GM18858 (cell line): Measurements from ENCODE around the gene MACF1.
"Not testable (repeated sequence)": the region's sequence is repeated elsewhere in the genome, so short reads cannot be mapped to it uniquely, and the experiment has no call there.

Experiments used
- ATAC-seq: cut with Tn5 transposase; IDR thresholded peaks from one replicate; pipeline ENCODE4 v1.9.1; 2021; ENCODE audit not compliant: unreplicated experiment

Gene MACF1

DNA sequence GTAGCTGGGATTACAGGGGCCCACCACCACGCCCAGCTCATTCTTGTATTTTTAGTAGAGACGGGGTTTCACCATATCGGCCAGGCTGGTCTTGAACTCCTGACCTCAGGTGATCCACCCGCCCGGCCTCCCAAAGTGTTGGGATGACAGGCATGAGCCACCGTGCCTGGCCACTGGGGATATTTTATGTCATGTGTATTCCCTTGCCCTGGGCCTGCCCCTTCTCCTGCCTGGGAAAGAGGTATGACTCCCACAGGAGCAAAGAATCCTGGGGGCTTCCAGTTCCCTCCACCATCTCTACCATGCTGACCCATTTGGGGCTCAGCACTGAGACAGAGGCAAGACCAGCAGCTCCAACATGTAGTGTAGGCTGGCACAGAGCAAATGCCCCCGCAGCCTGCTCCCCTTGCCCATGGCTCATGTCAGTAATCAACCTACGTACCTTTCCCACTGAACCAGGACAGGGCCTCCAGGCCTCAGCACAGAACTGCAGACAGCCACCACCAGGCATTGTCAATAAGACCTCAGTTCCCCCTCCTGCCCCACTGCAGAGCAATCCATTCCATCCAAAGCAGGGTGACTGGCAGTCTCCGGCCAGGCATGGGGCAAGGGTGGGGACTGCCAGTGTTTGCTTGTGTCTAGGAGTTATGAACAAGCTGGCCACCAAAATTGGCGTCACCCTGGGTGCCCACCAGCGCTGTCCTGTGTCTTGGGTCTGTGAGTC lies 322.1 kb downstream of the MACF1 start:
- no peak for ATAC-seq

DNA sequence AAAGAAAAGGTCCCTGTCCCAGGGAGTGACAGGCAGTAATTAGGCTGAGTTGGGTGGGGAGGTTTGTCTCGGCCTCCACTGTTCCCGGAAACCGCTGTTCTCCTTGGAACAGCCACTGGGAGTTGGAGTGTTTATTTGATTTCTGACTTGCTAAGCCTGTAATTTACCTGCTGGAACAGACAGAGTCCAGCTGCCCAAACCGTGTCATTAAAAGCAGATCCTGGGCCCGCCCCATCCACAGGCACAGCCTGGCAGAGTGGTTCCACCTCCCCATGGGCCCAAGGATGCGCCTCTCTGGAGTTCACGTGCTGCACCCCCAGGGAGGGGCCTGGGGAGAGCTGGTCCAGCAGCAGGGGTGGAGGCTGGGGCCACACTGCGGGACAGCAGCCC lies 322.7 kb downstream of the MACF1 start:
- ATAC-seq = not testable (repeated sequence)

DNA sequence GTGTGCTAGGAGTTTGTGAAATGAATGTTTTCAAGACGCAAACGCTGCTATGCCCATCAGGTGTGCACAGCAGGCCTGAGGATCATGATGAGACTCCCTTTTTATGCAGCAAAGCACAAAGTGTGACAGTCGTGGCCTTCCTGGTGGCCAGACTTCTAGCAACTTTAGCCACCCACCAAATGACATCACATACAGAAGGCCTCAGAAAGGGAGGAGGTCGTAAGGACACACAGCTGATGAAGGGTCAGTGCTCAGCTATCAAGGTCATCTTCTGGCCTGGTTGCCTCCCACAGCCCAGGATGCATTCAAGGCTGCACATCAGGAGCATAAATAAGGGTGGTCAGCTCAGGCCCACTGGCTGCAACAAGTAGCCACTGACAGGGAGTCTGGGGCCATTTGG lies 323.6 kb downstream of the MACF1 start:
- ATAC-seq = no peak

DNA sequence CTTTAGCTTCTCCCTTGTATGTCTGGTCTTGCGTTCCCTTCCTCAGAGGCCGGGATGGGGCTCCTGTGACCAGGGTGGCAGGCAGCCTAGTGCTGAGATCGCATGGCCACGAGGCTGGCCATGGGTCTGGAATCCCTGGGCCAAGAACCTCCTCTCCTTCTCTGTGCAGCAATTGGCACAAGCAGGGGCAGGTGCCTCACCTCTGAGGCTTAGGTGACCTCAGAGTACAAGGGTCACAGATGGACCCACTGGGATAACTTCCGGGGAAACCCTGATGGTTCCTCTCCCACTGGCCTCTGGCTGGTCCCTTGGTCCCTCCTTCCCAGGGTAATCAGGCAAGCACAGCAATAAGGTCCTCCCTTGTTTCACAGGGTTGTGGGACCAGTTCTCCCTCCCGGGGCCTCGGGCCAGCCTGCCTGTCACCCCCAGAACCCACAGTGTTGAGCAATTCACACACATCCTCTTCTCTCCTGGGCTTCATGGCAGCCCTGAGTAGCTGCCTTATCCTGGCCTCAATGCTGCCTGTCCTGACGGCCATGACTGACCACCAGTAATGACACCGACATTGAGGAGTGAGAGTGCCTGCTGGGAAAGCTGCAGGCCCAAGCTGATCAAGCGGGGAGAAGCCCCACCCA lies 325.5 kb downstream of the MACF1 start:
- no peak for ATAC-seq

DNA sequence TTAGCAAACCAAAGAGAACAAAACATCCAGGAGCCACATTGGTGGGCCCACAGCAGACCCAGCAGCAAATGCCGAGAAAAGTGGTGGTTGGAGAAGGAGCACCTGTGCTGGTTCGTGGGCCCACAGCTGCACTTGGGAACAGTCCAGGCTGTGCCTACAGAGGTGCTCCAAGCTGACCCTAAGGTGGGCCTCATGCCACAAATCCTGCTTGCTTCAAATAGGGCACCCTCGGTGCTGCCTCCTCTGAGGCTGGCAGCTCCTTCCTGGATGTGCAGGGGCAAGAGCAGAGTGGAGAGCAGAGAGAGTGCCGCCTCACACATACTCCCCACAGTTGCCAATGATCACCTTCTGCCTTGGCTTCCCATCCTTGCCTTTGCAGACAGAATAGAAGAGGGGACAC lies 327.0 kb downstream of the MACF1 start:
- ATAC-seq = no peak

DNA sequence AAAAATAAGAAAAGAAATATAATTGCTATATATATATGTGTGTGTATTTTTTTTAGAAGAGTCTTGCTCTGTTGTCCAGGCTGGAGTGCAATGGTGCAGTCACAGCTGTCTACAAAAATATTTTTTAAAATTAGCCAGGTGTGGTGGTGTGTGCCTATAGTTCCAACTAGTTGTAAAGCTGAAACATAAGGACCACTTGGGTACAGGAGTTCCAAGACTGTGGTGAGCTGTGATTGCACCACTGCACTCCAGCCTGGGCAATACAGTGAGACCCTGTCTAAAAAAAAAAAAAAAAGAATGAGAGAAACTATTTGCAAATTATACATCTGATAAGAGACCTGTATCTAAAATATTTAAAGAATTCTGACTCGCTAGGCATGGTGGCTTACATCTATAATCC lies 328.9 kb downstream of the MACF1 start:
- ATAC-seq = no peak
